ENCODE results near the gene VPS13D.

GRCh38 chr1:12228979-12229378 lies 851 bp upstream of the VPS13D start:
- TF ChIP-seq CTCF (IDR thresholded peaks at IDR 0.05) = no peak
- TF ChIP-seq POLR2A (IDR thresholded peaks at IDR 0.05) = no peak

Measured in right lobe of liver (tissue), 4 donors.